Type B pancreatic cell (in vitro differentiated cells): Measurements from ENCODE around the gene GCK. TPM values are rescaled to one million over a fixed set of nuclear protein-coding genes. Genes with fewer than 3 reads are reported as not detected.

Experiments
- DNase-seq: peaks from one replicate; pipeline ENCODE4 v3.0.0; 2021; ENCODE audit warnings: mixed read lengths; ENCODE audit not compliant: unreplicated experiment; ENCODE audit errors: extremely low spot score
- H3K27ac Mint-ChIP-seq: 2 replicates; pipeline ENCODE4 v1.8.0; 2021; ENCODE audit warnings: mild to moderate bottlenecking, mixed read lengths
- H3K27me3 Mint-ChIP-seq: 2 replicates; pipeline ENCODE4 v1.8.0; 2021; ENCODE audit warnings: mixed read lengths
- H3K36me3 Mint-ChIP-seq: 2 replicates; pipeline ENCODE4 v1.8.0; 2021; ENCODE audit warnings: mixed read lengths
- H3K4me1 Mint-ChIP-seq: one replicate; pipeline ENCODE4 v1.8.0; 2021; ENCODE audit warnings: mixed read lengths; ENCODE audit not compliant: unreplicated experiment
- H3K4me3 Mint-ChIP-seq: 2 replicates; pipeline ENCODE4 v1.8.0; 2021; ENCODE audit warnings: mild to moderate bottlenecking, mixed read lengths
- H3K9me3 Mint-ChIP-seq: 2 replicates; pipeline ENCODE4 v1.8.0; 2021; ENCODE audit warnings: mixed read lengths
- total RNA-seq: library from RNA; stranded (reverse); gene quantifications from 2 replicates; pipeline ENCODE4 v1.2.1, GENCODE V29; 2021; ENCODE audit warnings: low replicate concordance
- TF ChIP-seq, protein P1 (sequence below): fragments of 200-600 bp; sonication (generic); conservative IDR thresholded peaks from 2 replicates; pipeline ENCODE4 v1.5.0; 2021; ENCODE audit warnings: antibody characterized with exemption, mild to moderate bottlenecking

Gene GCK
- total RNA-seq, 1 donor from 2014 or later, result 5.6 TPM

DNA sequence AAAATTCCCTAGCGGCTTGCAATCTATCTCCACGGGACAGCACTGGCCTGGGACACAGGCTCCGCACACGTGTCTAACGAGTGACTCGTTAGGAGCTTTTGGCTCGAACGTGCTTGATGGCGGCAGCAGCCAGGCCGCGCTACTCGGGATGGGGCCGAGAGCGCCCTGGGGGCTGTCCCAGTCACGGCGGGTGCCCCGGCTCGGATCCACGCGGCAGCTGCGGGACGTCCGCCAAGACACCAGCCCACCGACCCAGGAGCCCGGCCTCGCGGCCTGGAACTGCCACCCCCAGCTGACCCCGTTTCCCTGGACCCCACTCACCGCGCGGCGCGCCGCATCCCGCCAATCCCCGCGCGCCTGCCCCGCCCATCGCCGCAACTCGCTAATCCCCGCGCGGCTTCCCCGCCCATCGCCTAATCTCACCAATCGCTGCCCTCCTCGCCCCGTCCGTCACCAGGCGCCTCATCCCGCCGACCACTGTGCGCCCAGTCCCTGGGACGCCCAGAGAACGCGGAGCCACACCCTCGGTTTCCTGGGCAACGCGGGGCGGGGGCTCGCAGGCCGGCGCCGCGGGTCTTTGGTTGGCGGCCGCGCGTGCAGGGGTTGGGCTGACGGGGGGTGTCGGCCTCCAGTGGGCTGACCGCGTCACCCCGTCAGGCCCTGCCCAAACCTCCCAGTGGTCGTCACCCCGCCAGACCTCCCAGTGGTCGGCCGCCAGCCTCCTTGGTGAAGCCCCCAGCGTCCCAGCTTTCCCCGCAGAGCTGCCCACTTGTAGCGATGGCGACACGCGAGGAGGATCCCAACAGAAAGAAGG lies 65.8 kb downstream of the GCK start, which contains the start of gene POLD2:
Gene POLD2, minus strand, starts transcription at position 359 of the 814 bp plus-strand sequence. CDS start 1,495 bp downstream, outside the sequence.
- peaks cover 24% of the 10 kb centered on the region for H3K4me1 Mint-ChIP-seq
- peak within 1 kb of the TSS; percentile 88 for H3K27ac Mint-ChIP-seq
- DNase-seq, result peak; percentile 98
- H3K27me3 Mint-ChIP-seq, result no peaks in the 10 kb centered on the region
- peaks cover 27% of the 10 kb centered on the region for H3K36me3 Mint-ChIP-seq
- H3K4me3 Mint-ChIP-seq, result peak within 1 kb of the TSS; percentile 92
- TF ChIP-seq, protein P1, sequence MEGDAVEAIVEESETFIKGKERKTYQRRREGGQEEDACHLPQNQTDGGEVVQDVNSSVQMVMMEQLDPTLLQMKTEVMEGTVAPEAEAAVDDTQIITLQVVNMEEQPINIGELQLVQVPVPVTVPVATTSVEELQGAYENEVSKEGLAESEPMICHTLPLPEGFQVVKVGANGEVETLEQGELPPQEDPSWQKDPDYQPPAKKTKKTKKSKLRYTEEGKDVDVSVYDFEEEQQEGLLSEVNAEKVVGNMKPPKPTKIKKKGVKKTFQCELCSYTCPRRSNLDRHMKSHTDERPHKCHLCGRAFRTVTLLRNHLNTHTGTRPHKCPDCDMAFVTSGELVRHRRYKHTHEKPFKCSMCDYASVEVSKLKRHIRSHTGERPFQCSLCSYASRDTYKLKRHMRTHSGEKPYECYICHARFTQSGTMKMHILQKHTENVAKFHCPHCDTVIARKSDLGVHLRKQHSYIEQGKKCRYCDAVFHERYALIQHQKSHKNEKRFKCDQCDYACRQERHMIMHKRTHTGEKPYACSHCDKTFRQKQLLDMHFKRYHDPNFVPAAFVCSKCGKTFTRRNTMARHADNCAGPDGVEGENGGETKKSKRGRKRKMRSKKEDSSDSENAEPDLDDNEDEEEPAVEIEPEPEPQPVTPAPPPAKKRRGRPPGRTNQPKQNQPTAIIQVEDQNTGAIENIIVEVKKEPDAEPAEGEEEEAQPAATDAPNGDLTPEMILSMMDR, result no peak
- H3K9me3 Mint-ChIP-seq, result peaks cover 5% of the 10 kb centered on the region

DNA sequence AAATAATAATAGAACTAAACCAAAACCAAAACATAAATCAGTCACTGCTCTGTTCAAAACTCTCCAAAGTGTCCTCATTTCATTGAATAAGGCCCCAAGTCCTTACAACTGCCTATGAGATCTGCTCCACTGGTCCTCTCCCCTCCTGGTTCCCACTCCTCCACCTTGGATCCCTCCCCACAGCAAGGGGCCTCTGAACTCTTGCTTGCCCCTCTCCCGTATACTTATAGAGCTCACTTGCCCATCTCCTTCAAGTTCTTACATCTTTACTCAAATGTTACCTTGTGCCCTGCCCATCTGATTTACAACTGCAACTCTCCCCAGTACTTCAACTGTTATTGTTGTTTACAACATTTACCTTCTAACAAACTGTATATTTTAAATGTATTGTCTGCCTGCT lies 66.7 kb downstream of the GCK start:
- Mint-ChIP-seq H3K9me3 (peaks cover 5% of the 10 kb centered on the region), H3K27me3 (no peaks in the 10 kb centered on the region), H3K4me1 (peaks cover 24% of the 10 kb centered on the region), H3K36me3 (peaks cover 31% of the 10 kb centered on the region), H3K27ac (peak overlapping the region; percentile 88), H3K4me3 (peak overlapping the region; percentile 92)
- no peak for DNase-seq
- TF ChIP-seq, protein P1, result no peak

DNA sequence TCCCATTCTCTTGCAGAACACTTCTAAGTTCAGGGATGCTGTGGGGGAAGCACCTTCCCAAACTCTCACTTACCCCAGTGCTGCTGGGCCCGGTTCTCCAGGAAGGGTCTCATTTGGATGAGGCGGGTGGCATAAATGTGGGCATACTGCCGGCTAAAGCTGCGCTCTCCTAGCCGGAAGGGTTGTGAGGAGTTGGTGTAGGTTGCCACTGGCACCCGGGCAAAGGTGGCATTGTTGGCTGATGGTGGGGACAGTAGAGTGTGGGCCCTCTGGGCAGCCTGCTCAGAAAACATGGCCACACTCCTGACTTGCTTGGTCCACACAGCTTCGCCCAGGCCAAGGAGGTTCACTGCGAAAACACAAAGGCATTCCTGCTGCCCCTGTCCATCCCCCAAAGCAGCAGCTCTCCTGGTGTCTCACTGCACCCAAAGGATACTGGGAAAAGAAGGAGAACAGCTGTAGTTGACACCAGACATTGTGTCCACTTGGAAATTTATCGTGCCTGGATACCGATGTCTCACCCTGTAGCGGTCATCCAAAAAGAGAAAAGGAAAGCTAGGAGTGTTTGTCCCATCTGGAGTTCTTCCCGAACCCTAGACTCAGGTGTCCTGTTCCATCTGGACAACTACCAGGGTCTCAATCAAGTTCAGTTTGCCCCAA lies 67.3 kb downstream of the GCK start:
- peak overlapping the region; percentile 92 for H3K4me3 Mint-ChIP-seq
- H3K27me3 Mint-ChIP-seq, result no peaks in the 10 kb centered on the region
- no peak overlapping the region for H3K27ac Mint-ChIP-seq
- TF ChIP-seq, protein P1, result no peak
- H3K36me3 Mint-ChIP-seq, result peaks cover 31% of the 10 kb centered on the region
- no peak for DNase-seq
- H3K9me3 Mint-ChIP-seq, result peaks cover 4% of the 10 kb centered on the region
- H3K4me1 Mint-ChIP-seq, result peaks cover 24% of the 10 kb centered on the region

DNA sequence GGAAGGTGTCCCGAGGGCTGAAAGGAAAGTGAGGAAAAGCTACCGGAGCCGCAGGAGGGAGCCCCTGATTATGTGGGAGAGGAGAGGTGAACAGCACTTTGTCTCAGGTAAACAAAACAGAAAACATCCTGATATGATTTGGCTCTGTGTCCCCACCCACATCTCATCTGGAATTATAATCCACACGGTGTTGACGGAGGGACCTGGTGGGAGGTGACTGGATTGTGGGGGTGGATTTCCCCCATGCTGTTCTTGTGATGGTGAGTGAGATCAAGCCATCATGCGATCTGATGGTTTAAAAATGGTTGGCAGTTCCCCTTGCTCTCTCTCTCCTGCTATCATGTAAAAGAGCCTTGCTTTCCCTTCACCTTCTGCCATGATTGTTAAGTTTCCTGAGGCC lies 68.8 kb downstream of the GCK start:
- DNase-seq, result no peak
- H3K36me3 Mint-ChIP-seq, result peaks cover 31% of the 10 kb centered on the region
- no peaks in the 10 kb centered on the region for H3K27me3 Mint-ChIP-seq
- peak overlapping the region; percentile 12 for H3K4me3 Mint-ChIP-seq
- TF ChIP-seq, protein P1, result no peak
- H3K9me3 Mint-ChIP-seq, result no peaks in the 10 kb centered on the region
- H3K27ac Mint-ChIP-seq, result peak overlapping the region; percentile 46
- peaks cover 24% of the 10 kb centered on the region for H3K4me1 Mint-ChIP-seq

DNA sequence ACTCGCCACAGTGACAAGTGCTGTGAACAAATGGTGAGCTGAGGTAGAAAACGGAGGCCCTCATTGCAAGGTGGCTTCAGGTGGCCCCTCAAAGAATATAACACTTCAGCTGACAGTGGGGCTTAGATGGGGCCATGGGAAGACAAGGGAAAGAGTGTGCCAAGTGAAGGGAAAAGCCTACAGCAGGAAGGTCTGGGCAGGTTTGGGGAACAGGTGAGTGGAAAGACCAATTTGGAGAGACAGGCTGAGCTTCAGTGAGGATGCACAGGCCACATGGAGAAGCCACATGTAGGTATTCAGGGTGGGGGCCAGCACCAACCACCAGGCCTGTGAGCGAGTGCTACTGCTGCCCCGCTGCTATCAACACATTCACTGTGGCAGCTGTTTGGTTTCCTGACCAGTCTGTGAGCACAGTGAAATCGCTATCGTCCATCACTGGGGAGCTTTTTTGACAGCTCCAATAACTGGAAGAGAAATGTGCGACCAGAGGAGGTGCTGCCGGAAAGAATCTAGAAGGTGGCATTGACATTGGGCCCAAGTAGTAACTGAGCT lies 69.3 kb downstream of the GCK start:
- TF ChIP-seq, protein P1, result no peak
- Mint-ChIP-seq H3K27ac (peak overlapping the region; percentile 21), H3K4me1 (peaks cover 24% of the 10 kb centered on the region), H3K9me3 (no peaks in the 10 kb centered on the region), H3K36me3 (peaks cover 31% of the 10 kb centered on the region), H3K27me3 (no peaks in the 10 kb centered on the region), H3K4me3 (peak overlapping the region; percentile 12)
- DNase-seq, result no peak
